ENCODE data around the gene SLC7A14. TPM values are rescaled to one million over a fixed set of nuclear protein-coding genes. Genes with fewer than 3 reads are reported as not detected.

Gene SLC7A14
- total and polyA plus RNA-seq, 2 donors (not counting 3 experiments of a cell fraction or from before 2014, with no cell fraction given) = 0.07 to 0.57 TPM

DNA sequence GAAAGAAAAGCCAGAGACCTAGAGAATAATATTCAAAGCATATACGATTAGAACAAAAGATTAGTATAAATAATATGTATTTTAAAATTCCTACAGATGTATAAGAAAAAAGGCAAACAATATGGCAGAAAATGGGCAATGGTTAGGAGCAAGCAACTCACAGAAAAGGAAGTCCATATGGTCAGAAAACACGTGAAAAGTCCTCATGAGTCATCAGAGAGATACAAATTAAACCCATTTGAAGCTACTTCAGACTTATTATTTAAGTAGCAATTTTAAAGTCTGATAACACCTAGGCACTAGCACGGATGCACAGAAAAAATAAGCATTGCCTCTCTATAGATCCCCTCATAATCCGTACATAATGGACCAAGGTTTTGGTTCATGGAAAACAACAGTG, 25.6 kb downstream of the SLC7A14 start:
- ChIA-PET CTCF (interaction anchor here (1.6 kb wide), 1 partner anchor 251 kb away, joined by 7 read pairs; no protein-coding TSS in a partner anchor), POLR2A (no interaction called here)
- intact Hi-C loops (cut with micrococcal nuclease) = loop anchor here (5.0 kb wide), 1 partner anchor 252 kb away; no protein-coding TSS in a partner anchor
- BruUV-seq (replicated peaks) = no TSS peak
- Histone ChIP-seq H3K4me1 (ENCODE audit: control insufficient read depth, extremely low read depth, insufficient read depth, low read length) (peaks cover 12% of the 10 kb centered on the region), H3K36me3 (ENCODE audit: control insufficient read depth in 2 of 2, extremely low read depth in 1 of 2, insufficient read depth in 2 of 2, low read length in 2 of 2) (no peaks in the 10 kb centered on the region), H3K27ac (ENCODE audit: insufficient read depth, low read depth, low read length) (no peak overlapping the region), H3K4me3 (replicated peaks in 1 of 3; ENCODE audit: insufficient read depth in 1 of 3, low read depth in 1 of 3, low read length in 3 of 3) (no peak overlapping the region), H3K79me2 (ENCODE audit: control insufficient read depth, insufficient read depth, low read length) (no peaks in the 10 kb centered on the region), H3K9me1 (replicated peaks; ENCODE audit: control insufficient read depth, extremely low read depth, insufficient read depth, low read length) (no peaks in the 10 kb centered on the region), H3K4me2 (ENCODE audit: insufficient read depth, low read length) (no peak overlapping the region), H3K9ac (replicated peaks; ENCODE audit: extremely low read depth, insufficient read depth, low read length) (no peak overlapping the region), H3K27me3 (ENCODE audit: control insufficient read depth in 2 of 2, insufficient read depth in 2 of 2, low read length in 2 of 2) (no peaks in the 10 kb centered on the region), H3K9me3 (replicated peaks; ENCODE audit: control insufficient read depth, insufficient read depth, low read length) (no peaks in the 10 kb centered on the region), H4K20me1 (replicated peaks; ENCODE audit: control insufficient read depth, extremely low read depth, insufficient read depth, low read length) (no peaks in the 10 kb centered on the region), H2AFZ (ENCODE audit: low read depth, low read length) (no peak overlapping the region)
- no peak for DNase-seq (ENCODE audit: low read depth, low spot score)
- FAIRE-seq = no peak
- dilution Hi-C loops (cut with MboI; ENCODE audit: extremely low pct_ligation_motif_present, low sequenced_read_pairs) = no loop called here
- TF ChIP-seq JUN (IDR thresholded peaks at IDR 0.05; ENCODE audit: borderline replicate concordance, insufficient read depth, insufficient read length, low read depth) = no peak
- no peak for TF ChIP-seq EZH2 (IDR thresholded peaks at IDR 0.05; ENCODE audit: borderline replicate concordance, low read depth, low read length, severe bottlenecking)
- no peak for TF ChIP-seq POLR2A (IDR thresholded peaks at IDR 0.05; ENCODE audit: low read depth, low read length)
- TF ChIP-seq, protein P1, sequence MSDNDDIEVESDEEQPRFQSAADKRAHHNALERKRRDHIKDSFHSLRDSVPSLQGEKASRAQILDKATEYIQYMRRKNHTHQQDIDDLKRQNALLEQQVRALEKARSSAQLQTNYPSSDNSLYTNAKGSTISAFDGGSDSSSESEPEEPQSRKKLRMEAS (IDR thresholded peaks at IDR 0.05; ENCODE audit: insufficient read depth, insufficient read length) = no peak
- no peak for TF ChIP-seq GATA2 (IDR thresholded peaks at IDR 0.05; ENCODE audit: insufficient read depth, insufficient read length, low read depth, low read length)
- TF ChIP-seq FOS (IDR thresholded peaks at IDR 0.05; ENCODE audit: borderline replicate concordance, insufficient read depth, low read length) = no peak

- H4K20me1 ChIP-seq (replicated peaks; ENCODE audit: control insufficient read depth, extremely low read depth, insufficient read depth, low read length) = no peaks in the 10 kb centered on the region
- no peaks in the 10 kb centered on the region for H3K9me3 ChIP-seq (replicated peaks; ENCODE audit: control insufficient read depth, insufficient read depth, low read length)
- no peak for FAIRE-seq
- TF ChIP-seq EZH2 (IDR thresholded peaks at IDR 0.05; ENCODE audit: borderline replicate concordance, low read depth, low read length, severe bottlenecking) (no peak), JUN (IDR thresholded peaks at IDR 0.05; ENCODE audit: borderline replicate concordance, insufficient read depth, insufficient read length, low read depth) (no peak), POLR2AphosphoS5 (IDR thresholded peaks at IDR 0.05; ENCODE audit: insufficient read depth, low read depth, low read length) (no peak), GATA2 (IDR thresholded peaks at IDR 0.05; ENCODE audit: insufficient read depth, insufficient read length, low read depth, low read length) (no peak), MYC (IDR thresholded peaks at IDR 0.05; ENCODE audit: low read depth, low read length) (no peak), POLR2A (IDR thresholded peaks at IDR 0.05; ENCODE audit: low read depth, low read length) (no peak), CTCF (IDR thresholded peaks at IDR 0.05; ENCODE audit: extremely low read depth in 1 of 2, insufficient read depth in 1 of 2, low read depth in 1 of 2, low read length in 2 of 2) (no peak), FOS (IDR thresholded peaks at IDR 0.05; ENCODE audit: borderline replicate concordance, insufficient read depth, low read length) (no peak)
- TF ChIP-seq, protein P1 (IDR thresholded peaks at IDR 0.05; ENCODE audit: insufficient read depth, insufficient read length) = no peak
- H3K27me3 ChIP-seq (ENCODE audit: control insufficient read depth in 2 of 2, insufficient read depth in 2 of 2, low read length in 2 of 2) = no peaks in the 10 kb centered on the region
- no peak overlapping the region for H3K4me2 ChIP-seq (ENCODE audit: insufficient read depth, low read length)
- intact Hi-C loops (cut with micrococcal nuclease) (no loop called here), dilution Hi-C loops (cut with MboI; ENCODE audit: extremely low pct_ligation_motif_present, low sequenced_read_pairs) (no loop called here)
- BruUV-seq (replicated peaks) = no TSS peak
- no peaks in the 10 kb centered on the region for H3K9me1 ChIP-seq (replicated peaks; ENCODE audit: control insufficient read depth, extremely low read depth, insufficient read depth, low read length)
- no peak overlapping the region for H2AFZ ChIP-seq (ENCODE audit: low read depth, low read length)
- POLR2A ChIA-PET = no interaction called here
- no peak overlapping the region for H3K27ac ChIP-seq (ENCODE audit: insufficient read depth, low read depth, low read length)
- H3K79me2 ChIP-seq (ENCODE audit: control insufficient read depth, insufficient read depth, low read length) = no peaks in the 10 kb centered on the region
- CTCF ChIA-PET = interaction anchor here (1.1 kb wide), 2 partner anchors 14 to 253 kb away, joined by 3 to 4 read pairs; no protein-coding TSS in a partner anchor
- H3K4me3 ChIP-seq (replicated peaks in 1 of 3; ENCODE audit: insufficient read depth in 1 of 3, low read depth in 1 of 3, low read length in 3 of 3) = no peak overlapping the region
- H3K9ac ChIP-seq (replicated peaks; ENCODE audit: extremely low read depth, insufficient read depth, low read length) = no peak overlapping the region
- DNase-seq (ENCODE audit: low read depth, low spot score) = no peak
- no peaks in the 10 kb centered on the region for H3K4me1 ChIP-seq (ENCODE audit: control insufficient read depth, extremely low read depth, insufficient read depth, low read length)
- no peaks in the 10 kb centered on the region for H3K36me3 ChIP-seq (ENCODE audit: control insufficient read depth in 2 of 2, extremely low read depth in 1 of 2, insufficient read depth in 2 of 2, low read length in 2 of 2)
Observed at GRCh38 chr3:170558427-170558826, 27.4 kb downstream of the SLC7A14 start.
